IPS DF 4.7 (cell line): ENCODE data around the gene RASA3.

Source experiments
- DNase-seq: peaks from one replicate; pipeline ENCODE4 v3.0.0-alpha.2; 2013; ENCODE audit warnings: low spot score; ENCODE audit errors: extremely low read depth

The RASA3 gene

DNA sequence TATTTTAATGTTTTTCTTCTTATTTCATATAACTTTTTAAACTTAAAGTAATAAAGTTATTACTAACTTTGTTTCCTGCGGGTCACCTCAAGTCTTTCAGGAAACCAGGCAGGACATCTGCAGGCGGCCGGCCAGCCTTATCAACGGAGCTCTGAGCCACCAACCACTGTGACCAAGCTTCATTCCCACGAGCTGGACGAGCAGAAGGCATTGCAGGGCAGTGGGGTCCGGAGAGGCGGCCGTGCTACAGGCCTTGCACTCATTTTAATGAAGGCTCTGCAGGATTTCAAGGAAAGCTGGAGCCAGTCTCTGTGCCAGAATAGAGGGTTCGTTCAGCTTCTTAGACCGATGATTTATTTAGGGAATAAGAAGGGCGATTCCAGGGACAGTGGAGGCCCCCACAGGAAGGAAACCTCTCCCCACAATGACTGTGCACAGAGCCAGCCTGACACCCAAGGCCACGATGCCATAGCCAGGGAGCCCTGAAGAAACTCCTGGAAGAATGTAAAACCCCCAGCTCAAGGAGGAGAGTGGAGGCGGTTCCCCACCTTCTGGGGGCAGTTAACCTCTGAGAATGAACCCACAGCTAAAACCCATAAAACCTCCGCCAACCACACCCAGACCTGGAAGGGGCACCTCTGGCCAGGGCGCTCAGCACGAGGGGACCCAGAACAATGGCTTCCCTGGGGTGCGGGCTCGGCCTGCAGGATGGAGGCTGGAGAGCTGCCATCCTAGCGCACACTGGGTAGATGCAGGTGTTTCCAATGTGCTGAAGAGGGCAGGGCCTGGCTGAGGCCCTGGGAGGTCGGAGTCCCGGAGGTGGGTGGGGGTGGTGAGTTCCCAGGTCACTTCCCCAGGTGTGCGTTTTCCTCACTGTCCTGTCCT is 75.0 kb downstream of the RASA3 start:
- no peak for DNase-seq

DNA sequence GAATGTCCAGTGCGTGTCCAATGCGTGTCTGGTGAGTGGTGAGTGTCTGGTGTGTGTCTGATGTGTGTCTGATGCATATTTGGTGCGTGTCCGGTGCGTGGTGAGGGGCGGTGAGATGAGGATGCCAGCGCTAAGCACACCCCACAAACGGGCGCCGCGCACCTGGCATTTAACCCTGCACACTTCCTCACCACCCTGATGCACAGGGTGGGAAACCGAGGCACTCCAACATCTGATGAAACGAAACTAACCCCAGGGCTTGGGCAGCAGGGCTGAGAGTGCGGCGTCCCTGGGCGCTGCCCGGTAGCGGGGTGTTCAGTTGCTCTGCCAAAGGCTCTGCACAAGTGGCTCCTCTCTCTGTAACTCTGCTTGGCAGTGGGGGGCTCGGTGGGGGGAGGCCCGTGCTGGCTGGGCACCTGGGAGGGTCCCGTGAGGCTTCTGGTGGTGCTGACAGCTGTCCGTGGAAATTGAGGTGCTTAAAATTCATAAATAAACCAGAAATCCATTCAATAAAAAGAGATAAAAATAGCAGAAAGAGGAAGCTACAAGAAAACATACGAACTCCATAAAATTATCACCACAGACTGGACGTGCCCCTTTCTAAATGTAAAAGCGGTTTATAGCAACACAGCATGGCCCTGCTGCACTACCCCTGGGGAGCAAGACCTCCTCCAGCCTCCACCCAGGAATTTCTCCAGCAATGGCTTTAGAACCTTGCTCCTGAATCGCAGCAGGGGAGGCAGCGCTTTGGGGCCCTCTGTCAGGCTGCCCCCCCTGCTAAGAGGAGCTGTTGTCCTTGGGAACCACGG is 76.0 kb downstream of the RASA3 start:
- DNase-seq = no peak

DNA sequence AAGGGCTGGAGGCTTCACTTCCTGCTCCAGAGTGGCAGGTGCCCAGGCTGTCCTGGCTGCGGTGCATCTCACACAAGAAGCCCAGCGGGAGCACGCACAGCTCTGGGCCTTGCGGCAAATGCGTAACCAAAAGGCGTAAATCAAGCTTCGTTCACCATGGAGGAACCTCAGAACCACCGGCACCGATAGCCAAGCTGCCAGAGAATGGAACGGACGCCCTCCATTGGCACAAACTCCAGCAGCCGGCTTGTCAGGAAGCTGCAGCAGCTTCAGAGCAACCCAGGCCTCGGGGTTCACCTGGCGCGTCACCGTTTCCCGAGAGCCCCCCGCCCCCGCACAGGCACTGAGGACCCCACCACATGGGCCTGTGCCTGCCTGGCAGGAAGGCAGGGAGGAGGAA is 76.7 kb downstream of the RASA3 start:
- DNase-seq = no peak

DNA sequence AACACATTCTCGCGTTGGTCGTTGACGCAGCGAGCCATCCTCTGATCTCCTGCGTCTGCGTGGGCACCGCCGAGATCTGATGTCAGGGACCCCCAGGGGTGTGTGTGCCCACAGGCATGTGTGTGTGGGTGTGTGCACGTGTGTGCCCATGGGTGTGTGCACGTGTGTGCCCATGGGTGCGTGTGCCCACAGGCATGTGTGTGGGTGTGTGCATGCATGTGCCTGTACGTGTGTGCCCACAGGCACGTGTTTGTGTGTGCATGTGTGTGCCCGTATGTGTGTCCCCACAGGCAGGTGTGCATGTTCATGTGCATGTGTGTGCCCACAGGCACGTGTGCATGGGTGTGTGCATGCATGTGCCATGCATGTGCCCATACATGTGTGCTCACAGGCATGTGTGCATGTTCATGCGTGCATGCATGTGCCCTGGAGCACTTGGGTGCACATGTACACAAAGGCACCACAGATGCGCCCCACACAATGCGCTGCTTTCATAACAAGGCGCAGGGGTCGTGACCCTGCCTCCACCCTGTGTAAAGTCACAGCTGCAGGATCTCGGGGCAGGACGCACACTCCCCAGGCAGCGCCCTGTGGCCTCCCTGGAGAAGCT is 77.5 kb downstream of the RASA3 start:
- no peak for DNase-seq

DNA sequence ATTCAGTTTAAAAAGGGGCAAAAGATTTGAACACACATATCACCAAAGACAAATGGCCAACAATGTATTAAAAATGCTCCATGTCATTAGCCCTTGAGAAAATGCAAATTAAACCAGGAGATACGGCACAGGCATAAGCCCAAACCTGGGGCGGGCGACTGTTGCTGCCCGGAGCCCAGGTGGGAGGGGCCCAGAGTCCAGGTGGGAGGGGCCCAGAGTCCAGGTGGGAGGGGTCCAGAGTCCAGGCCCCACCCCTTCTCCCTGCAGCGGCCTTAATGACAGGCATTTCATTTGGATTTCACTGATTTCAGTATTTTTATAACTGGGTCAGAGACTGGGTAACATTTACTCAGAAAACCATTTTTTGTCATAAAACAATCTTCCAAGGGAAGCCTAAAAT is 78.2 kb downstream of the RASA3 start:
- DNase-seq = no peak

DNA sequence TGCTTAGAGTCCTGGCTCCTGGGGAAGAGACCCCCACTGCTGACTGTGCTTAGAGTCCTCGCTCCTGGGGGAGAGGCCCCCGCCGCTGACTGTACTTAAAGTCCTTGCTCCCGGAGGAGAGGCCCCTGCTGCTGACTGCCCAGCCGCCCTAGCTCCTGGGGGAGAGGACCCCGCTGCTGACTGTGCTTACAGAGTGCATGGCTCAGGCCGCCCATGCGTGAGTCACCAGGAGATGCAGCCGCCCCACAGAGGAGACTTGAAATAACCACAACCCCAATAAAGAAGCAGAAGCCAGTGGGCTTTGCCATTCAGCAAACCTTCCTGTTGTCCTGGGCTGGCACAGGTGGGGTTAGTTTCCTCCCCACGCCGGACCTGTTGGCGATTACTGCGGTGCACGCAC is 79.4 kb downstream of the RASA3 start:
- DNase-seq = no peak

DNA sequence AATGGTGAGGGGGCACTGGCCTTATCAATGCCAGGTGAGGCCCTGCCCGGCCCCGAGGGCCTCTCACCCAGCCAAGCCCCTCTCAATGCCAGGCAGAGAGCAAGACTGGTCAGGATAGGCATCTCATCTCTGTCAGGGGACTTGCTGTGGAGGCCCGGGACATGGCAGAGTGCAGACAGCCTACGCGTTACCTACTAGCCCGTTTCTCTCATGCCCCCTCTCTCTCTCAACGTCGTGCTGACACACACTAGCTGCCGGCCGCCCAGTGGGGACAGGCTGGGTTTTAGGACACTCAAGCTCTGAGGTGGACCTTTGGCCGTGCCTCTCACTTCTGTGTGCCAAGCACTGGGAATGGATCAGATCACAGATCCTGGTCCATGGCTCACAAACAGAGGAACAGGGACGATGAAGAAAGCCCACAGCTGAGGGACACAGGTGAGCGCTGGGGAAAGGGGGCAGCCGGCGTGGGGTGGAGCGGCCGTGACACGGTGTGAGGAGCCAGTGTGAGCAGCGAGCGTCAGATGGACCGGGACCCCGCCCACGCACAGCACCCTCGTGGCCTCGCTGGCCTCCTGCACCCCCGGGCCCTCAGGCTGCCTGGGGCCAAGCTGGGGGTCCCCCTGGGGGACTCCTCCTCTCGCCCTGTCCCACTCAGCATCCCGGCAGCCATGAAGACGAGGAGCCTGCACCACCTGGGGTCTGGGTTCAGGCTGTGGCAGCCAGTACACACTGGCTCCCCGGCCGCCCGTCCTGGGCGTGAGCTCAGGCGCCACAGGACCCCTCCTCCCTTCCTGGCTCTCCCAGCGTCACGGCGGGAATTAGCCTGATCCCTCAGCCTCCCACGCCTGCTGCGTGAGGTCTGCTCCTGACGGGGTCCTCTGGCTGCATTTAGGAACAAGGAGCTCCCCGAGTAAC is 81.6 kb downstream of the RASA3 start:
- no peak for DNase-seq

DNA sequence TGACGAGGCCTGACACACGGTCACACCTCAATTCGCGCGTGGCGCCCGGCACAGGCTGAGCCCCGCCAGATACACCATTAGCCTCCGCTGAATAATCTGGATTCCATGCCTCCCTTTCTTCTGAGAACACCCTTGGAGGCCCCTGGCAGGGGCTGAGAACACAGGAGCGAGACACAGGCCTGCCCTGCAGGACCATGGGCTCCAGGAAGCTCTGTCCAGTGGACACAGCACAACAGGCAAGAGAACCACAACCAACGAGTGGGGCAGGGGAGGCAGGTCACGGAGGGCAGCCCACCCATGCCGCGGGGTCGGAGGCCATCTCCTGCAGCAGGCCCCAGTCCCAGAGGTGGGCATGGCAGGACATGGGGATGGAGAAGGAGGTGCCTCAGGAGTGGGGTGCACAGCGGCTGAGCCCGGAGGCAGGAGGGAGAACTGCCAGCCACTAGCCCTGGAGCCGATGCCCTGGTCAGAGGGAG is 82.8 kb downstream of the RASA3 start:
- DNase-seq = no peak

DNA sequence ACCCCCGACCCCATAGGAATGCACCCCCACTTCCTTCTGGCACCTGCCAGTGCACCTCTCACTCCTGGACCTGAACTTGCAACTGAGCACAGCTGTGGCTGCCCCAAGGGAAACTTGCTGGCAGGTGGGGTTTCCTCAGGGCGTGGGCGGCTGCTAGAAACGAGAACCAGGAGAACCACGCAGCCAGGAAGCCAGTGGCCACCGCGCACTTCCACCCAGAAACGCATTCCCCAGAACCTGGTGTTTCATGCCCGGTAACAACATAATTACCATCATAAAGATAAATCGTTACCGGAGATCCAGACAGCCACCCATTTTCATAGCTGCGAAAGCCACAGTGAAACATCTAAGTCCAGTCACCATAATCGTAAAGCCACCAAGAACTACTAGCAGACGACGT is 83.4 kb downstream of the RASA3 start:
- DNase-seq = no peak

DNA sequence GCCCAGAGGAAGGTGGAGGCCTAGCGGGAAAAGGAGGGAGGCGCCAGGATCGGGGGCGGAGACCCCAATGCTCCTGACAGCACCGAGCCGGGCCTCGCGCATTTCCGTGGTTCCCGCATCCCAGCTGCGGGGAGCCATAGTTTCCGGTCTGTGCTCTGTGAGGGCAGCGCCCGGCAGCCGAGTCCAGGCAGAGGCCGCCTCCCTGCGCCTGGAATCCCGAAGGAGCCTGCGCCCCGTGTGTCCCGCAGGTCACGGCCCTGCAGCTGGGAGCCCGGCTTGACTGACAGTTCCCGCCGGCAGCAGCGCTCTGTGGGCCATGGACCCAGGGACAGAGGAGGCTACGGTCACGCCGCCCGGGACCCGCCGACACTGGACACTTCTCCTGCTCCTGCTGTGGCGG is 84.0 kb downstream of the RASA3 start:
- no peak for DNase-seq

DNA sequence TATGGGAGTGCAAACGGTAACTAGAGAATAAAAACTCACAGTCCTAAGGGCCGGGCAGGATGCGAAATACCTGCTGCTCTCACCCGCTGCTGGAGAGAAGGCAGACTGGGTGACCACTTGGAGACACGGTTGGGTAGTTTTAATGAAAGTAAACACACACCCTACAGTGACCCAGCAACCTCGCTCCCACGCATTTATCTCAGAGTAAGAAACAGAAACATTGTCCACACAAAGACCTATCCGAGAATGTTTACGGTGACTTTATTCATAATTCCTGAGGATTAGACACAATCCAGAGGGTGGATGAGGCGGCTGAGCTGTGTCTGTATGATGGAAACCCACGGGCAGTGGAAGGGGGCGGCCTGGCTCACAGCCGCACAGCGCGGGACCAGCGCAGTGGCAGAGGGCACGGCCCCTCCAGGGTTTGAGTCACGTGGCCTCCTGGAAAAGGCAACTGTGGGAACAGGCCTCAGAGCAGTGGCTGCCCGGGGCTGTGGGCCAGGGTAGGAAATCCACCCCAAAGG is 85.0 kb downstream of the RASA3 start:
- no peak for DNase-seq

DNA sequence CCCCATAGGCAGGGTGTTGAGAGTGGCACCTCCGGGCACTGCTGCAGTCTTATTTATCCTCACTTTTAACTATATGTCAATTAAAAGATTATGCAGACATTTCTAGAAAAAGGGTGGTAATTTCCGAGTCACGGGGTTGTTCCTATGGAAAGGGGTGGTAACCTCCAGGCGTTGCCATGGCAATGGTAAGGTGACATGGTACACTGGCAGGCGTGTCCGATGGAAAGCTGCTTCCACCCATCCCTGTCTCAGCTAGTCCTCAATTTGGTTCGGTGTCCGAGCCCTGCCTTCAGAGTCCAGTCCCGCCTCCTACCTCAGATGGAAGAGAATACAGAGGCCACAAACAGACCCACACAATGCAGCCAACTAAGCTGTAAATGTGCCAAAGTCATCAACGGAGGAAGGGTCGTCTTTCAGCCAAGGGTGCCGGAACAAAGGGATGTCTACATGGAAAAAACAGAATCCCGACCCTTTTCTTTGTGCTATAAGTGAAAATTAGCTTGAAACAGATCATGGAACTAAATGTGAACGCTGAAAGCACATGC is 85.9 kb downstream of the RASA3 start:
- no peak for DNase-seq

DNA sequence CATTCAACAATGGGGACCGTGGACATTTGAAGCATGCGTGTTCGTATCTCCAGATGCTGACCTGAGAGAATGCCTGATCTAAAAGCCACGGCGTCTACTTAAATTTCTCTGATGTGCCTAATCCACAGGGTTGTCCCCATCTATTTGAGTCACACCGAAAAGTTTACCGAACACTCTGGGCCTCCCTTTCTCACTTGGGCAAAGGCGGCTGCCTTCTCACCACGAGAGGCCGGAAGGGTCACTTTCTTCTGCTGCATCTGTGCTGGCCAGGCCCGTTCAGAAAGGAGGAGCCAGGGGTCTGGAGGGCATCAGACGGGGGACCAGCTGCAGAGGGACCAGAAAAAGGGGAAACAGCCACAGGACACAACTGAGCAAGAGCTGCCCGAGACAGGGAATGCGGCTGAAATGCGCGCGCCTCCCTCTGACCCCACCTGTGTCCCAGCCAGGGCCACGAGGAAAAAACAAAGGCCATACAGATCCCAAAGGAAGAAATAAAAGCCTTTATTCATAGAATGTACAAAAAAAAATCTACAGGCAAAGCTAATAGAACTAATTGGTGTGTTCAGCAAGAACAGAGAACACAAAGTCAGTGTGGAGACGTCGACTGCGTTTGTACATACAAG is 87.2 kb downstream of the RASA3 start:
- no peak for DNase-seq

DNA sequence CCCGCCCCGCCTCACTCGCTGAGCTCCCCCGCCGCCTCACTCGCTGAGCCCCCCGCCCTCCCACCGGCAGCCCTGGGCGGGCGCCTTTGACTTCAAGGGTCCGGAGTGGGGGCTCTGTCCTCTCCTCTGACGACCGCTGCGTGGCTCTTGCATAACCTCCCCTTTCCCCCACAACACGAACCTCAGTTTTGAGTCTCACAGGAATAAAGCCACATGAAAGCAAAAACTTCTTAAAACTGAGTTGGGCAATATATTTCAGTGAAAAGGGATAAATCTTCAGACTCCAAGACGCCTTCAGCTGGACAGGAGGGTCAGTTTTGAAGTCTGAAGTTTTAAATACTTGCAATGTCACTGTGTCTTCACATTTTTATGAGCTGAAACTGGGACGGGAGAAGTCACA is 87.9 kb downstream of the RASA3 start:
- DNase-seq = no peak

DNA sequence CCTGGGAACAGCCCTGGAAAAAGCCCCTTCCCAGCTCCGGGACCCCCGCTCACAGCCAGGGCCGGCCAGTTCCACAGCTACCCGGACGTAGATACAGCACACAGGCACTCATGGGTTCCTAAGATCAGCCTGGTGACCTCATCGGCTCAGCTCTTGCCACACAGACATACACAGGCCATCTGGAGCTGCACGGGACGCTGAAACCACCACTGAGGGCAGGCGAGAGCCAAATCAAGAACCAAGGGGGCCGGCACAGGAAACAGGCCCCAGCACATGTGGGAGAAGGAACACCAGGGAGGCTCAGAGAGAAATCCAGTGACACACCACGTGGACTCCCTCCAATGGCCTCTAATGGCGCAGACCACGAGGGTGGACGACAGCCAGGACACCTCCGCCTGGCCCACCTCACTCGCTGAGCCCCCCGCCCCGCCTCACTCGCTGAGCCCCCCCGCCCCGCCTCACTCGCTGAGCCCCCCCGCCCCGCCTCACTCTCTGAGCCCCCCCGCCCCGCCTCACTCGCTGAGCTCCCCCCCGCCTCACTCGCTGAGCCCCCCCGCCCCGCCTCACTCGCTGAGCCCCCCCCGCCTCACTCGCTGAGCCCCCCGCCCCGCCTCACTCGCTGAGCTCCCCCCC is 88.9 kb downstream of the RASA3 start:
- DNase-seq = no peak

DNA sequence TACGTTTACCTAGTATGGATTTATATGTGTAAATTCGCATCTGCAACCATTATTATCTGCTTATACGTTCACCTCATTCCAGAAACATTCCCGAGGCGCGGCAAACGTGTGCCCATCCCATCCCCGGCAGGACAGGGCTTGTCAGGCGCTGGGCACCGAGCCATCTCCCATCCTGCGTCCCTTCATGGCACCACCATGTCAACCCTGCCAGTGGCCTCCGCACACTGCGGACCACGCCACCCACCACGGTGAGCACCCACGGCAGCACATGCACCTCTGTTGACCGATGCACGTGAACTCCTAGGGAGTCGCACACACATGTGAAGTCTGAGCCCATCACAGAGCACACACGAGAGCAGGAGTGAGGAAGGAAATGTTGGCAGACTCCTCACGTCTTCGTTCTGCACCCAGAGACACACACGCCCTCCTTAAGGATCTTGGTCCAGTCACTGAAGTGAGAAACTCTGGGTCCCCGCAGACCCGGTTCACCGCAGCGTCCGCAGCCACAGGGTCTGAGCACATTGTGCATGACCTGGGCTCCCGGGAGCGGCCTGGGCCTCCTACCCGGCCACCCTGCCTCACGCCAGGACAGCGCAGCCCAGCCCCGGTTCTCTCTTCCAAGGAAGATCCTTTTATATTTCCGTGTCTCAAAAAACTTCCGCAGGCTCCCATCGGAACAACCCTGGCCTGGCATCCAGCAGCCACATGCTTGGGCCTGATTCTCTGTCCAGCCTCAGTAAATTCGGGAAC is 90.2 kb downstream of the RASA3 start:
- DNase-seq = no peak

DNA sequence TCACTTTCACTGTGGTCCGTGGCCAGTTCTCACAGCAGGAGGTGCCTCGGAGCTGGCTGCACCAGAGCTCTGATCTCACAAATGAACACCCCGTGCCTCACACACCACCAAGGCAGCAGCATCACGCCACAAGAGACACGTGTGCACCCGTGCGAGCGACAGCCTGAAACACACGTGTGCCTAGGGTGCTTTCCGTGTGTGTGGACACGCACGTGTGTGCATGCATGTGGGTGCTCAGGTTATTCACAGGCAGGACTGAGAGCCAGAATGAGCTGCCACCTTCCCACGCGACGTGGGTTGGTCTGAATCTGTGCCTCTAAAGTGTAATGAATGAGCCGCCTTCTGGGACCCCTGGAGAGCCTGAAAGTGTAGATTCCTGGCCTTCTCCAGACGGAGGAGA is 90.9 kb downstream of the RASA3 start:
- DNase-seq = no peak

DNA sequence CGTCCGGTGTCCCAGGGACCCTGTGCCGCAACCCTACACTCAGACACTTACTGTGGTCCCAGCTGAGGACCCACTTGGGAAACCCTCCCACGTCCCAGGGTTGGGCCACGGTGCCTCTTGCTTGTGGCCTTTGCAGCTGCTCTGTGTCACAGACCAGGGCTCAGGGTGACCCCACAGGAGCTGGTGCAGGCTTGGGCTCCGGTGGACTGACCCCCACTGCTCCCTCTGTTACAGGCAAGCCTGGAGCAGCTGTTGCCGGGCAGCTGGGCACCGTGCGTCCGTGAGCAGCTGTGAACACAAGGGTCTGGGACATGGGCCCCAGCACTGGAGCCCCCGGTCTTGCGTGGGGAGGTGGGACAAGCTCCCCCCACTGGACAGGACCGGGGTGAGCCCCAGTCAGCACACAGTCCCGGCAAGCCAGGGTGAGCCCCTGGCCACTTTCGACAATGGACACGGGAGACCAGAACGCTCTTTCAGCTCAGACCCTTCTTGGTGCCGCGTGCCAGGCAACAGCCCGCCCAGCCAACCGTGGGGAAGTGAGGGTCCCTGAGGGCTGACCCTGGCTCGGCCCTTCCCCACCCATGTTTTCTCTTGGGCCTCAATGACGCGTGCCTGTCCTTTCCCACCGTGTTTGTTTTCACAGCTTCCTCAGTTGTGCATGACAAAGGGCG is 92.8 kb downstream of the RASA3 start:
- DNase-seq = no peak
